ENCODE measurements around the gene ATP2A3.

DNA sequence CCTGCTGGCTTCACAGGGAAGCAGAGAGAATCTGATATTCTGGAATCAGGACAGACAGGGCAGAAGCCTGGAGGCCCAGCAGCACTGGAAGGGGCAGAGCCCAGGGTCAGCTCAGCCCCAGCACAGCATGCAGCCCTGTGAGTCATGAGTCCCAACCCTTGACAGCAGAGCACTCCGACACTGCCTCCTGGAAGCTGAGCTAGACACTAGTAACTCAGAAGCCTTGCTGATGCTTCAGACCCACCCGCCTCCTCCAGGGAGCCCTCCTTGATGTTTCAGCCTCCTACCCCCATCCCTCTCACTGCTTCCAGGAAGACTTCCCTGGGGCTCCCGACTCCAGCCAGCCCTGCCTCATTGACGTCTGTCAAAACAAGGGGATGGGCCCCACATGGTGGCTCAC, 78.3 kb downstream of the ATP2A3 start:
- TF ChIP-seq, protein P1, sequence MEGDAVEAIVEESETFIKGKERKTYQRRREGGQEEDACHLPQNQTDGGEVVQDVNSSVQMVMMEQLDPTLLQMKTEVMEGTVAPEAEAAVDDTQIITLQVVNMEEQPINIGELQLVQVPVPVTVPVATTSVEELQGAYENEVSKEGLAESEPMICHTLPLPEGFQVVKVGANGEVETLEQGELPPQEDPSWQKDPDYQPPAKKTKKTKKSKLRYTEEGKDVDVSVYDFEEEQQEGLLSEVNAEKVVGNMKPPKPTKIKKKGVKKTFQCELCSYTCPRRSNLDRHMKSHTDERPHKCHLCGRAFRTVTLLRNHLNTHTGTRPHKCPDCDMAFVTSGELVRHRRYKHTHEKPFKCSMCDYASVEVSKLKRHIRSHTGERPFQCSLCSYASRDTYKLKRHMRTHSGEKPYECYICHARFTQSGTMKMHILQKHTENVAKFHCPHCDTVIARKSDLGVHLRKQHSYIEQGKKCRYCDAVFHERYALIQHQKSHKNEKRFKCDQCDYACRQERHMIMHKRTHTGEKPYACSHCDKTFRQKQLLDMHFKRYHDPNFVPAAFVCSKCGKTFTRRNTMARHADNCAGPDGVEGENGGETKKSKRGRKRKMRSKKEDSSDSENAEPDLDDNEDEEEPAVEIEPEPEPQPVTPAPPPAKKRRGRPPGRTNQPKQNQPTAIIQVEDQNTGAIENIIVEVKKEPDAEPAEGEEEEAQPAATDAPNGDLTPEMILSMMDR (IDR thresholded peaks at IDR 0.05) = no peak
- TF ChIP-seq POLR2A (IDR thresholded peaks at IDR 0.05) = no peak
